B cell (primary cell): ENCODE measurements around the gene ZEB2. TPM values are rescaled to one million over a fixed set of nuclear protein-coding genes. Genes with fewer than 3 reads are reported as not detected.

ENCODE experiments used
- ATAC-seq: fragments of 200-7000 bp; cut with Tn5 transposase; one replicate; pipeline ENCODE4 v1.10.0; 2021; ENCODE audit warnings: low read depth, mild to moderate bottlenecking, moderate number of reproducible peaks, moderate library complexity
- CTCF ChIA-PET: fragments of 350-600 bp; sonication (Branson Sonifier 250); formaldehyde crosslinking; loops from one replicate; lab custom pipeline; 2021; ENCODE audit warnings: antibody characterized with exemption, inconsistent platforms; lab: Charles Lee
- POLR2A ChIA-PET: fragments of 350-600 bp; sonication (Branson Sonifier 250); formaldehyde crosslinking; loops from one replicate; lab custom pipeline; 2021; ENCODE audit warnings: antibody characterized with exemption; lab: Charles Lee
- DNase-seq: peaks from one replicate; pipeline ENCODE4 v3.0.0; 2013
- H2AFZ ChIP-seq: 2 replicates; pipeline ENCODE4 v1.6.1; 2012; ENCODE audit warnings: mild to moderate bottlenecking, low read depth, low read length; ENCODE audit not compliant: insufficient read depth, poor library complexity, severe bottlenecking
- H3K27ac ChIP-seq, 2 donors: 1 replicate in 1 of 2; 2 replicates in 1 of 2; pipeline ENCODE4 v1.5.1; 2012 to 2013; ENCODE audit warnings: low read length in 2 of 2, mild to moderate bottlenecking in 2 of 2, moderate library complexity in 1 of 2
- H3K27me3 ChIP-seq, 4 experiments: fragments of 200-600 bp in 1 of 4; sonication (generic) in 1 of 4; replicated peaks in 1 of 4; 1 replicate in 2 of 4; 2 replicates in 2 of 4; pipeline versions ENCODE4 v1.6.1 to v1.7.0; 2013 to 2016; ENCODE audit warnings: low read length in 3 of 4, mild to moderate bottlenecking in 2 of 4, mixed read lengths in 1 of 4, moderate library complexity in 1 of 4; ENCODE audit not compliant: insufficient read depth in 4 of 4, control insufficient read depth in 3 of 4; ENCODE audit errors: control extremely low read depth in 1 of 4
- H3K36me3 ChIP-seq, 2 experiments: replicated peaks in 1 of 2; 1 replicate in 1 of 2; 2 replicates in 1 of 2; pipeline versions ENCODE4 v1.6.1 to v1.7.1; 2013; ENCODE audit warnings: low read length in 1 of 2; ENCODE audit not compliant: insufficient read depth in 2 of 2, control insufficient read depth in 1 of 2; ENCODE audit errors: control extremely low read depth in 1 of 2, extremely low read depth in 1 of 2
- H3K4me1 ChIP-seq, 2 donors: fragments of 200-600 bp in 1 of 2; sonication (generic) in 1 of 2; 1 replicate in 1 of 2; 2 replicates in 1 of 2; pipeline versions ENCODE4 v1.5.1 to v1.6.1; 2013 to 2017; ENCODE audit warnings: low read length in 2 of 2; ENCODE audit not compliant: control insufficient read depth in 2 of 2, insufficient read depth in 2 of 2
- H3K4me2 ChIP-seq: replicated peaks from 2 replicates; pipeline ENCODE3; 2012; ENCODE audit warnings: mild to moderate bottlenecking, low read depth, low read length; ENCODE audit not compliant: poor library complexity, severe bottlenecking
- H3K4me3 ChIP-seq, 5 experiments: fragments of 200-600 bp in 1 of 5; sonication (generic) in 1 of 5; 1 replicate in 3 of 5; 2 replicates in 2 of 5; pipeline versions ENCODE4 v1.5.1 to v1.7.0; 2011 to 2016; ENCODE audit warnings: low read length in 4 of 5, mild to moderate bottlenecking in 4 of 5, low read depth in 2 of 5, control low read depth in 1 of 5, moderate library complexity in 1 of 5; ENCODE audit not compliant: insufficient read depth in 1 of 5; ENCODE audit errors: control extremely low read depth in 1 of 5, extremely low read depth in 1 of 5
- H3K79me2 ChIP-seq: fragments of 200-600 bp; sonication (generic); one replicate; pipeline ENCODE4 v1.6.0; 2016; ENCODE audit warnings: low read length; ENCODE audit not compliant: control insufficient read depth, insufficient read depth
- H3K9ac ChIP-seq: fragments of 200-600 bp; sonication (generic); 2 replicates; pipeline ENCODE4 v1.6.1; 2017; ENCODE audit warnings: mild to moderate bottlenecking, low read length, moderate library complexity
- H3K9me3 ChIP-seq, 3 donors: one replicate each; pipeline versions ENCODE4 v1.6.1 to v1.7.1; 2013; ENCODE audit warnings: low read length in 2 of 3; ENCODE audit not compliant: control insufficient read depth in 2 of 3, insufficient read depth in 1 of 3; ENCODE audit errors: control extremely low read depth in 1 of 3
- H4K20me1 ChIP-seq: 2 replicates; pipeline ENCODE4 v1.6.0; 2012; ENCODE audit warnings: mild to moderate bottlenecking, low read length; ENCODE audit not compliant: insufficient read depth, control insufficient read depth, poor library complexity, severe bottlenecking
- H3K27ac Mint-ChIP-seq: one replicate; pipeline ENCODE4 v1.8.0; 2021; ENCODE audit warnings: mixed read lengths
- H3K27me3 Mint-ChIP-seq: one replicate; pipeline ENCODE4 v1.8.0; 2021; ENCODE audit warnings: mixed read lengths
- H3K4me1 Mint-ChIP-seq: one replicate; pipeline ENCODE4 v1.8.0; 2021; ENCODE audit warnings: mixed read lengths
- H3K4me3 Mint-ChIP-seq: one replicate; pipeline ENCODE4 v1.8.0; 2021; ENCODE audit warnings: mixed read lengths
- H3K9me3 Mint-ChIP-seq: one replicate; pipeline ENCODE4 v1.8.0; 2022; ENCODE audit warnings: mixed read lengths; ENCODE audit not compliant: insufficient read depth
- EZH2 ChIP-seq: IDR thresholded peaks from 2 replicates; pipeline ENCODE4 v1.6.1; 2012; ENCODE audit warnings: borderline replicate concordance, low read depth, mild to moderate bottlenecking, moderate library complexity, low read length; ENCODE audit not compliant: insufficient read depth, poor library complexity, severe bottlenecking
- WGBS: methylation state at CpG from one replicate; pipeline ENCODE4 v1.1.5; 2013; ENCODE audit warnings: missing lambda C conversion rate; ENCODE audit not compliant: insufficient coverage; 5-methylcytosine and 5-hydroxymethylcytosine counted together
- intact Hi-C: fragments of 100-400 bp; cut with micrococcal nuclease; formaldehyde crosslinking; loops from one replicate; pipeline ENCODE4 v1.10.0; 2022
- polyA plus RNA-seq: library from polyadenylated mRNA; depleted of rRNA; stranded (reverse); fragments of >200 nt; gene quantifications from 2 replicates; pipeline ENCODE4 v1.2.3, GENCODE V29; 2012
- total RNA-seq, 2 donors: library from RNA; stranded (reverse); fragments of 120-200 nt in 1 of 2; gene quantifications; 1 replicate in 1 of 2; 2 replicates in 1 of 2; pipeline versions ENCODE4 v1.2.3 to v1.2.4, GENCODE V29; 2013 to 2022
- TF ChIP-seq, protein P1 (sequence below): fragments of 200-600 bp; IDR thresholded peaks from one replicate; pipeline ENCODE4 v1.8.0; 2022; ENCODE audit warnings: antibody characterized with exemption, mild to moderate bottlenecking

Gene ZEB2
- total and polyA plus RNA-seq, 2 donors (not counting 1 experiment from before 2014, with no cell fraction given), result 56.3 to 217 TPM

GRCh38 chr2:144350151-144350802 is 169.6 kb downstream of the ZEB2 start:
- no peak overlapping the region for H3K27ac ChIP-seq
- POLR2A ChIA-PET, result no interaction called here
- no peak for TF ChIP-seq EZH2
- TF ChIP-seq, protein P1, sequence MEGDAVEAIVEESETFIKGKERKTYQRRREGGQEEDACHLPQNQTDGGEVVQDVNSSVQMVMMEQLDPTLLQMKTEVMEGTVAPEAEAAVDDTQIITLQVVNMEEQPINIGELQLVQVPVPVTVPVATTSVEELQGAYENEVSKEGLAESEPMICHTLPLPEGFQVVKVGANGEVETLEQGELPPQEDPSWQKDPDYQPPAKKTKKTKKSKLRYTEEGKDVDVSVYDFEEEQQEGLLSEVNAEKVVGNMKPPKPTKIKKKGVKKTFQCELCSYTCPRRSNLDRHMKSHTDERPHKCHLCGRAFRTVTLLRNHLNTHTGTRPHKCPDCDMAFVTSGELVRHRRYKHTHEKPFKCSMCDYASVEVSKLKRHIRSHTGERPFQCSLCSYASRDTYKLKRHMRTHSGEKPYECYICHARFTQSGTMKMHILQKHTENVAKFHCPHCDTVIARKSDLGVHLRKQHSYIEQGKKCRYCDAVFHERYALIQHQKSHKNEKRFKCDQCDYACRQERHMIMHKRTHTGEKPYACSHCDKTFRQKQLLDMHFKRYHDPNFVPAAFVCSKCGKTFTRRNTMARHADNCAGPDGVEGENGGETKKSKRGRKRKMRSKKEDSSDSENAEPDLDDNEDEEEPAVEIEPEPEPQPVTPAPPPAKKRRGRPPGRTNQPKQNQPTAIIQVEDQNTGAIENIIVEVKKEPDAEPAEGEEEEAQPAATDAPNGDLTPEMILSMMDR, result no peak
- WGBS, result 93% methylated on average over 3 of the region's 7 CpGs
- no peaks in the 10 kb centered on the region for H3K9me3 Mint-ChIP-seq
- no peaks in the 10 kb centered on the region for H3K9me3 ChIP-seq
- H3K4me1 ChIP-seq, result no peaks in the 10 kb centered on the region
- no peaks in the 10 kb centered on the region for H3K36me3 ChIP-seq
- CTCF ChIA-PET, result no interaction called here
- intact Hi-C loops, result no loop called here
- H3K9ac ChIP-seq, result no peak overlapping the region
- peak overlapping the region; percentile 13 for H3K27ac Mint-ChIP-seq
- no peak overlapping the region for H2AFZ ChIP-seq
- no peaks in the 10 kb centered on the region for H4K20me1 ChIP-seq
- no peak overlapping the region for H3K4me2 ChIP-seq
- no peak for DNase-seq
- H3K4me3 Mint-ChIP-seq, result no peak overlapping the region
- H3K27me3 Mint-ChIP-seq, result no peaks in the 10 kb centered on the region
- no peak overlapping the region for H3K4me3 ChIP-seq
- H3K4me1 Mint-ChIP-seq, result no peaks in the 10 kb centered on the region
- no peak for ATAC-seq
- H3K27me3 ChIP-seq, result no peaks in the 10 kb centered on the region
- H3K79me2 ChIP-seq, result no peaks in the 10 kb centered on the region

GRCh38 chr2:144349674-144350073 is 170.2 kb downstream of the ZEB2 start:
- H4K20me1 ChIP-seq, result no peaks in the 10 kb centered on the region
- H3K9me3 ChIP-seq, result no peaks in the 10 kb centered on the region
- ATAC-seq (no peak), DNase-seq (no peak)
- no peaks in the 10 kb centered on the region for H3K36me3 ChIP-seq
- H3K4me1 ChIP-seq, result no peaks in the 10 kb centered on the region
- no peak overlapping the region for H3K4me3 Mint-ChIP-seq
- H2AFZ ChIP-seq, result no peak overlapping the region
- H3K27me3 Mint-ChIP-seq, result no peaks in the 10 kb centered on the region
- no peak overlapping the region for H3K4me3 ChIP-seq
- no peaks in the 10 kb centered on the region for H3K4me1 Mint-ChIP-seq
- intact Hi-C loops, result no loop called here
- no peak overlapping the region for H3K27ac ChIP-seq
- no peaks in the 10 kb centered on the region for H3K9me3 Mint-ChIP-seq
- no peak overlapping the region for H3K9ac ChIP-seq
- POLR2A ChIA-PET, result no interaction called here
- no peak overlapping the region for H3K27ac Mint-ChIP-seq
- no peaks in the 10 kb centered on the region for H3K27me3 ChIP-seq
- CTCF ChIA-PET, result no interaction called here
- TF ChIP-seq EZH2, result no peak
- TF ChIP-seq, protein P1, result no peak
- H3K4me2 ChIP-seq, result no peak overlapping the region
- WGBS, result 94% methylated on average over 2 of the region's 3 CpGs
- no peaks in the 10 kb centered on the region for H3K79me2 ChIP-seq
